PC-9 (cell line): ENCODE data around the gene SIPA1L2. TPM values are rescaled to one million over a fixed set of nuclear protein-coding genes. Genes with fewer than 3 reads are reported as not detected.

Source experiments
- BruUV-seq: library from RNA; stranded (reverse); fragments of 400-500 nt; replicated peaks from 2 replicates; lab custom pipeline; 2021; lab: Mats Ljungman, UMichigan
- CTCF ChIA-PET: fragments of 300-600 bp; sonication (Branson Sonifier 250); formaldehyde crosslinking; loops from one replicate; lab custom pipeline; 2022; ENCODE audit warnings: antibody characterized with exemption; lab: Charles Lee
- POLR2A ChIA-PET: fragments of 300-600 bp; sonication (Branson Sonifier 250); formaldehyde crosslinking; loops from one replicate; lab custom pipeline; 2022; ENCODE audit warnings: antibody characterized with exemption; ENCODE audit not compliant: unreplicated experiment; lab: Charles Lee
- DNase-seq, 2 experiments: peaks; one replicate each; pipeline versions ENCODE4 v3.0.0 to v3.0.0-alpha.2; 2015 to 2022; ENCODE audit warnings: mixed read lengths in 1 of 2
- H2AFZ ChIP-seq: fragments of 200-600 bp; sonication (generic); 2 replicates; pipeline ENCODE4 v1.8.1; 2017; ENCODE audit warnings: antibody characterized with exemption
- H3F3A ChIP-seq: fragments of 200-600 bp; sonication (generic); 2 replicates; pipeline ENCODE4 v1.8.1; 2017; ENCODE audit warnings: antibody characterized with exemption, mild to moderate bottlenecking, low read depth; ENCODE audit not compliant: insufficient read depth
- H3K27ac ChIP-seq: fragments of 200-600 bp; sonication (generic); 2 replicates; pipeline ENCODE4 v1.6.1; 2016; ENCODE audit warnings: mixed run types
- H3K27me3 ChIP-seq: fragments of 200-600 bp; sonication (generic); 2 replicates; pipeline ENCODE4 v1.6.1; 2016; ENCODE audit warnings: low read depth, mixed run types; ENCODE audit not compliant: insufficient read depth
- H3K36me3 ChIP-seq: fragments of 200-600 bp; sonication (generic); 2 replicates; pipeline ENCODE4 v1.6.1; 2016; ENCODE audit warnings: low read depth, mixed run types
- H3K4me1 ChIP-seq: fragments of 200-600 bp; sonication (generic); replicated peaks from 2 replicates; pipeline ENCODE4 v1.6.1; 2016; ENCODE audit warnings: mixed run types; ENCODE audit not compliant: insufficient read depth
- H3K4me2 ChIP-seq: fragments of 200-600 bp; sonication (generic); 2 replicates; pipeline ENCODE4 v1.6.1; 2017; ENCODE audit warnings: mixed run types
- H3K4me3 ChIP-seq: fragments of 200-600 bp; sonication (generic); 2 replicates; pipeline ENCODE4 v1.6.1; 2016; ENCODE audit warnings: mixed run types
- H3K79me2 ChIP-seq: fragments of 200-600 bp; sonication (generic); 2 replicates; pipeline ENCODE4 v1.6.1; 2017; ENCODE audit warnings: low read depth, mixed run types
- H3K9me2 ChIP-seq: fragments of 200-600 bp; sonication (generic); 2 replicates; pipeline ENCODE4 v1.8.1; 2017; ENCODE audit warnings: mild to moderate bottlenecking; ENCODE audit not compliant: insufficient read depth
- H3K9me3 ChIP-seq: fragments of 200-600 bp; sonication (generic); 2 replicates; pipeline ENCODE4 v1.8.1; 2016; ENCODE audit warnings: low read depth; ENCODE audit not compliant: insufficient read depth
- H4K20me1 ChIP-seq: fragments of 200-600 bp; sonication (generic); 2 replicates; pipeline ENCODE4 v1.8.1; 2017; ENCODE audit not compliant: insufficient read depth
- CTCF ChIP-seq: fragments of 200-600 bp; sonication (generic); conservative IDR thresholded peaks from 2 replicates; pipeline ENCODE4 v1.6.1; 2017; ENCODE audit warnings: mixed run types, antibody characterized with exemption, mild to moderate bottlenecking, moderate library complexity
- EZH2 ChIP-seq: fragments of 200-600 bp; sonication (generic); IDR thresholded peaks from 2 replicates; pipeline ENCODE4 v1.8.0; 2017; ENCODE audit warnings: antibody characterized with exemption, low read depth
- intact Hi-C: fragments of 100-400 bp; cut with micrococcal nuclease; formaldehyde crosslinking; loops from one replicate; pipeline ENCODE4 v1.10.0; 2022; ENCODE audit not compliant: unreplicated experiment
- total RNA-seq: library from RNA; stranded (reverse); gene quantifications from 2 replicates; pipeline ENCODE4 v1.2.3, GENCODE V29; 2021

SIPA1L2 gene
- total RNA-seq, 1 experiment from 2014 or later = not detected

GRCh38 chr1:232653789-232654188 lies 23.9 kb upstream of the SIPA1L2 start:
- TF ChIP-seq EZH2 (no peak), CTCF (no peak)
- H2AFZ ChIP-seq = no peak overlapping the region
- DNase-seq = no peak
- no peaks in the 10 kb centered on the region for H4K20me1 ChIP-seq
- no peak overlapping the region for H3K4me3 ChIP-seq
- H3K27ac ChIP-seq = no peak overlapping the region
- POLR2A ChIA-PET = no interaction called here
- H3K9me2 ChIP-seq = no peaks in the 10 kb centered on the region
- no TSS peak for BruUV-seq
- H3K27me3 ChIP-seq = no peaks in the 10 kb centered on the region
- no peaks in the 10 kb centered on the region for H3K9me3 ChIP-seq
- CTCF ChIA-PET = no interaction called here
- H3K36me3 ChIP-seq = no peaks in the 10 kb centered on the region
- no peaks in the 10 kb centered on the region for H3F3A ChIP-seq
- peaks cover 6% of the 10 kb centered on the region; the same call in 1 of the 2 replicates for H3K4me1 ChIP-seq
- intact Hi-C loops = no loop called here
- no peaks in the 10 kb centered on the region for H3K79me2 ChIP-seq
- H3K4me2 ChIP-seq = no peak overlapping the region

- BruUV-seq = no TSS peak
- H3K79me2 ChIP-seq = no peaks in the 10 kb centered on the region
- H3F3A ChIP-seq = peaks cover 7% of the 10 kb centered on the region; the same call in 1 of the 2 replicates
- H3K4me2 ChIP-seq = no peak overlapping the region
- no peak overlapping the region for H3K4me3 ChIP-seq
- intact Hi-C loops = no loop called here
- H3K36me3 ChIP-seq = no peaks in the 10 kb centered on the region
- H3K9me3 ChIP-seq = no peaks in the 10 kb centered on the region
- TF ChIP-seq CTCF (no peak), EZH2 (no peak)
- no peak overlapping the region for H2AFZ ChIP-seq
- no peak for DNase-seq
- no peaks in the 10 kb centered on the region for H3K9me2 ChIP-seq
- no peaks in the 10 kb centered on the region for H4K20me1 ChIP-seq
- H3K4me1 ChIP-seq = peaks cover 18% of the 10 kb centered on the region
- ChIA-PET CTCF (no interaction called here), POLR2A (no interaction called here)
- H3K27me3 ChIP-seq = no peaks in the 10 kb centered on the region
- no peak overlapping the region for H3K27ac ChIP-seq
Observed at GRCh38 chr1:232650845-232651244, 20.9 kb upstream of the SIPA1L2 start.

GRCh38 chr1:232650418-232650817 lies 20.5 kb upstream of the SIPA1L2 start:
- Histone ChIP-seq H3K79me2 (no peaks in the 10 kb centered on the region), H3K4me2 (no peak overlapping the region), H3K27ac (no peak overlapping the region), H3K36me3 (no peaks in the 10 kb centered on the region), H4K20me1 (no peaks in the 10 kb centered on the region), H2AFZ (no peak overlapping the region), H3K4me1 (peaks cover 22% of the 10 kb centered on the region), H3K9me3 (no peaks in the 10 kb centered on the region), H3K9me2 (no peaks in the 10 kb centered on the region), H3K27me3 (no peaks in the 10 kb centered on the region), H3F3A (peaks cover 7% of the 10 kb centered on the region; the same call in 1 of the 2 replicates), H3K4me3 (no peak overlapping the region)
- intact Hi-C loops = no loop called here
- no peak for TF ChIP-seq CTCF
- no peak for TF ChIP-seq EZH2
- ChIA-PET POLR2A (no interaction called here), CTCF (no interaction called here)
- no peak for DNase-seq
- no TSS peak for BruUV-seq
